ENCODE results near the gene AHSG. TPM values are rescaled to one million over a fixed set of nuclear protein-coding genes. Genes with fewer than 3 reads are reported as not detected.

Gene AHSG
- total and polyA plus RNA-seq, 9 donors: 0.25 to 1.7 TPM; not detected in 7

- Histone ChIP-seq H3K36me3 (no peaks in the 10 kb centered on the region), H3K4me1 (ENCODE audit: insufficient read depth) (no peaks in the 10 kb centered on the region), H3K27ac (no peak overlapping the region), H3K4me3 (no peak overlapping the region), H3K27me3 (no peaks in the 10 kb centered on the region), H3K9me3 (no peaks in the 10 kb centered on the region)
- no peak for DNase-seq
- intact Hi-C loops (cut with DNase I): no loop called here
- 66 to 83% (median 80%) methylated on average over 1 of the region's 1 CpG for WGBS, 3 donors
- TF ChIP-seq CTCF (IDR thresholded peaks at IDR 0.05) (no peak), EP300 (IDR thresholded peaks at IDR 0.05) (no peak), POLR2A (IDR thresholded peaks at IDR 0.05) (no peak)
Observed at GRCh38 chr3:186646841-186647240, 34.0 kb downstream of the AHSG start.

GRCh38 chr3:186648851-186649250, 36.0 kb downstream of the AHSG start:
- H3K27ac ChIP-seq: no peak overlapping the region
- TF ChIP-seq CTCF (IDR thresholded peaks at IDR 0.05) (no peak), EP300 (IDR thresholded peaks at IDR 0.05) (no peak), POLR2A (IDR thresholded peaks at IDR 0.05) (no peak)
- WGBS, 3 donors: 70 to 90% (median 74%) methylated on average over 1 of the region's 1 CpG
- no peak for DNase-seq
- no peaks in the 10 kb centered on the region for H3K27me3 ChIP-seq
- H3K9me3 ChIP-seq: no peaks in the 10 kb centered on the region
- intact Hi-C loops (cut with DNase I): no loop called here
- H3K4me3 ChIP-seq: no peak overlapping the region
- H3K4me1 ChIP-seq (ENCODE audit: insufficient read depth): no peaks in the 10 kb centered on the region
- H3K36me3 ChIP-seq: no peaks in the 10 kb centered on the region

GRCh38 chr3:186651678-186652215, 38.9 kb downstream of the AHSG start:
- no peak for DNase-seq
- Histone ChIP-seq H3K27ac (no peak overlapping the region), H3K27me3 (no peaks in the 10 kb centered on the region), H3K9me3 (no peaks in the 10 kb centered on the region), H3K36me3 (no peaks in the 10 kb centered on the region), H3K4me1 (ENCODE audit: insufficient read depth) (no peaks in the 10 kb centered on the region), H3K4me3 (no peak overlapping the region)
- TF ChIP-seq CTCF (IDR thresholded peaks at IDR 0.05): no peak
- TF ChIP-seq POLR2A (IDR thresholded peaks at IDR 0.05): no peak
- TF ChIP-seq EP300 (IDR thresholded peaks at IDR 0.05): no peak
- intact Hi-C loops (cut with DNase I): no loop called here
- 79 to 85% (median 84%) methylated on average over 3 of the region's 3 CpGs for WGBS, 3 donors

- intact Hi-C loops (cut with DNase I): no loop called here
- Histone ChIP-seq H3K27me3 (no peaks in the 10 kb centered on the region), H3K9me3 (no peaks in the 10 kb centered on the region), H3K36me3 (no peaks in the 10 kb centered on the region), H3K27ac (no peak overlapping the region), H3K4me1 (ENCODE audit: insufficient read depth) (no peaks in the 10 kb centered on the region), H3K4me3 (no peak overlapping the region)
- no peak for TF ChIP-seq POLR2A (IDR thresholded peaks at IDR 0.05)
- TF ChIP-seq EP300 (IDR thresholded peaks at IDR 0.05): no peak
- DNase-seq: no peak
- 65 to 75% (median 65%) methylated on average over 7 of the region's 7 CpGs for WGBS, 3 donors
Observed at GRCh38 chr3:186653080-186653707, 40.3 kb downstream of the AHSG start.

- no peaks in the 10 kb centered on the region for H3K27me3 ChIP-seq
- no peaks in the 10 kb centered on the region for H3K36me3 ChIP-seq
- H3K27ac ChIP-seq: no peak overlapping the region
- H3K9me3 ChIP-seq: no peaks in the 10 kb centered on the region
- H3K4me3 ChIP-seq: no peak overlapping the region
- no peaks in the 10 kb centered on the region for H3K4me1 ChIP-seq (ENCODE audit: insufficient read depth)
- no peak for DNase-seq
- TF ChIP-seq POLR2A (IDR thresholded peaks at IDR 0.05) (no peak), CTCF (IDR thresholded peaks at IDR 0.05) (no peak), EP300 (IDR thresholded peaks at IDR 0.05) (no peak)
- intact Hi-C loops (cut with DNase I): no loop called here
- 8 to 45% (median 8%) methylated on average over 6 of the region's 6 CpGs for WGBS, 3 donors
Observed at GRCh38 chr3:186653984-186654383, 41.1 kb downstream of the AHSG start.
